OCI-LY1 (cell line): ENCODE results near the gene GARIN5A.

Experiments used
- H2AFZ ChIP-seq: fragments of 200-600 bp; sonication (generic), shearing (Covaris generic); 2 replicates; pipeline ENCODE4 v1.6.0; 2014; ENCODE audit warnings: antibody characterized with exemption, mild to moderate bottlenecking, low read length
- H3F3A ChIP-seq: fragments of 200-600 bp; sonication (generic), shearing (Covaris generic); 2 replicates; pipeline ENCODE4 v1.6.0; 2014; ENCODE audit warnings: mild to moderate bottlenecking, antibody characterized with exemption, low read length, moderate library complexity; ENCODE audit not compliant: insufficient read depth
- H3K27ac ChIP-seq: fragments of 200-600 bp; sonication (generic); 2 replicates; pipeline ENCODE4 v1.5.1; 2014; ENCODE audit warnings: low read length, mixed run types, mild to moderate bottlenecking, low read depth; ENCODE audit not compliant: poor library complexity, severe bottlenecking
- H3K27me3 ChIP-seq: fragments of 200-600 bp; sonication (generic); 2 replicates; pipeline ENCODE4 v1.6.0; 2014; ENCODE audit warnings: antibody characterized with exemption, mild to moderate bottlenecking, low read length, moderate library complexity; ENCODE audit not compliant: insufficient read depth
- H3K36me3 ChIP-seq: fragments of 200-600 bp; sonication (generic); 2 replicates; pipeline ENCODE4 v1.6.1; 2014; ENCODE audit warnings: mild to moderate bottlenecking, antibody characterized with exemption, low read length, moderate library complexity, mixed read lengths; ENCODE audit not compliant: insufficient read depth
- H3K4me1 ChIP-seq: fragments of 200-600 bp; sonication (generic); 2 replicates; pipeline ENCODE4 v1.5.1; 2014; ENCODE audit warnings: mild to moderate bottlenecking, low read length, moderate library complexity; ENCODE audit not compliant: insufficient read depth, severe bottlenecking
- H3K4me2 ChIP-seq: fragments of 200-600 bp; sonication (generic), shearing (Covaris generic); 2 replicates; pipeline ENCODE4 v1.6.1; 2014; ENCODE audit warnings: low read length
- H3K4me3 ChIP-seq: fragments of 200-600 bp; sonication (generic); 2 replicates; pipeline ENCODE4 v1.5.1; 2014; ENCODE audit warnings: low read length, low read depth, mild to moderate bottlenecking, mixed read lengths; ENCODE audit not compliant: poor library complexity, severe bottlenecking
- H3K79me2 ChIP-seq: fragments of 200-600 bp; shearing (Covaris generic); 2 replicates; pipeline ENCODE4 v1.6.1; 2016; ENCODE audit warnings: mixed run types, low read length, mixed read lengths; ENCODE audit not compliant: insufficient read depth
- H3K9ac ChIP-seq: fragments of 200-600 bp; sonication (generic), shearing (Covaris generic); 2 replicates; pipeline ENCODE4 v1.6.1; 2014; ENCODE audit warnings: mild to moderate bottlenecking, low read length, mixed read lengths
- H3K9me2 ChIP-seq: fragments of 200-600 bp; sonication (generic), shearing (Covaris generic); 2 replicates; pipeline ENCODE4 v1.6.1; 2014; ENCODE audit warnings: low read depth, mild to moderate bottlenecking, low read length, mixed read lengths
- H3K9me3 ChIP-seq: fragments of 200-600 bp; shearing (Covaris generic); 2 replicates; pipeline ENCODE4 v1.6.1; 2014; ENCODE audit warnings: low read length, mixed read lengths
- H4K20me1 ChIP-seq: fragments of 200-600 bp; sonication (generic), shearing (Covaris generic); 2 replicates; pipeline ENCODE4 v1.6.0; 2016; ENCODE audit warnings: mild to moderate bottlenecking, low read length; ENCODE audit not compliant: insufficient read depth
- EZH2 ChIP-seq: fragments of 200-600 bp; sonication (generic), shearing (Covaris generic); IDR thresholded peaks from 2 replicates; pipeline ENCODE4 v1.8.0; 2017; ENCODE audit warnings: borderline replicate concordance, mixed run types, mild to moderate bottlenecking, antibody characterized with exemption, low read length, moderate library complexity, mixed read lengths
- TF ChIP-seq, protein P1 (sequence below): fragments of 200-600 bp; sonication (generic), shearing (Covaris generic); IDR thresholded peaks from 2 replicates; pipeline ENCODE4 v1.5.1; 2017; ENCODE audit warnings: mild to moderate bottlenecking, antibody characterized with exemption, low read length, moderate library complexity, mixed read lengths

GARIN5A gene

DNA sequence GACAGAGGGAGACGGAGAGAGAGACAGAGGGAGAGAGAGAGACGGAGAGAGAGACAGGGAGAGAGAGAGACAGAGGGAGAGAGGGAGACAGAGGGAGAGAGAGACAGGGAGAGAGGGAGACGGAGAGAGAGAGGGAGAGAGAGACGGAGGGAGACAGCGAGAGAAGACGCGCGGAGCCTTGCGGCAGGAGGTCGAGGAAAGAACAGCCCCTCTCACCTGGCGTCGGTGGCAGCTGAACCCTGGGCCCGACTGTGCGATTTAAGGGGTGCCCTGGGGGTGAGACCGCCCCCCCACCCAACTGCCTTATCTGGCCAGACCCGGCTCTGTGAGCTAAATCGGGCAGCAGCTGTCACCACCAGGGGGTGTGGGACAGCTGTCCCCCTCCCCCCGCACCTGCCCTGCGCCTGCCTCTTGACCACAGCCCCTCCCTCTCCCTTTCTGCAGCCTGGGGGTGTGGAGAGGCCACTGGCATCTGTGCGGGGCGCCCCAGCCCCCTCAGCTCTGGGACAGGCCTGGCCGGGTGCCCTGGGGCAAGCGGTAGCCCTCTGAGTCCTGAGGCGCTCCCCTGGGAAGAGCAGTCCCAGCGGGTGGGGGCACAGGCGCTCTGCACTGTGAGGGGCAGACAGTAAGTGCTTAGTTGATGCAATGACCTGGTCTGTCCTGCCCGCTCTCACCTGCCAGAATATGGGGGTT, 23.6 kb upstream of the GARIN5A start:
- no peaks in the 10 kb centered on the region for H4K20me1 ChIP-seq
- TF ChIP-seq, protein P1, sequence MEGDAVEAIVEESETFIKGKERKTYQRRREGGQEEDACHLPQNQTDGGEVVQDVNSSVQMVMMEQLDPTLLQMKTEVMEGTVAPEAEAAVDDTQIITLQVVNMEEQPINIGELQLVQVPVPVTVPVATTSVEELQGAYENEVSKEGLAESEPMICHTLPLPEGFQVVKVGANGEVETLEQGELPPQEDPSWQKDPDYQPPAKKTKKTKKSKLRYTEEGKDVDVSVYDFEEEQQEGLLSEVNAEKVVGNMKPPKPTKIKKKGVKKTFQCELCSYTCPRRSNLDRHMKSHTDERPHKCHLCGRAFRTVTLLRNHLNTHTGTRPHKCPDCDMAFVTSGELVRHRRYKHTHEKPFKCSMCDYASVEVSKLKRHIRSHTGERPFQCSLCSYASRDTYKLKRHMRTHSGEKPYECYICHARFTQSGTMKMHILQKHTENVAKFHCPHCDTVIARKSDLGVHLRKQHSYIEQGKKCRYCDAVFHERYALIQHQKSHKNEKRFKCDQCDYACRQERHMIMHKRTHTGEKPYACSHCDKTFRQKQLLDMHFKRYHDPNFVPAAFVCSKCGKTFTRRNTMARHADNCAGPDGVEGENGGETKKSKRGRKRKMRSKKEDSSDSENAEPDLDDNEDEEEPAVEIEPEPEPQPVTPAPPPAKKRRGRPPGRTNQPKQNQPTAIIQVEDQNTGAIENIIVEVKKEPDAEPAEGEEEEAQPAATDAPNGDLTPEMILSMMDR: no peak
- TF ChIP-seq EZH2: no peak
- no peaks in the 10 kb centered on the region for H3K4me1 ChIP-seq
- no peak overlapping the region for H3K4me3 ChIP-seq
- H3K27me3 ChIP-seq: no peaks in the 10 kb centered on the region; the same call in 1 of the 2 replicates
- no peak overlapping the region for H3K4me2 ChIP-seq
- no peaks in the 10 kb centered on the region for H3K9me2 ChIP-seq
- no peaks in the 10 kb centered on the region for H3K9me3 ChIP-seq
- no peak overlapping the region for H3K9ac ChIP-seq
- no peaks in the 10 kb centered on the region for H3K36me3 ChIP-seq
- no peak overlapping the region for H2AFZ ChIP-seq
- no peak overlapping the region for H3K27ac ChIP-seq
- no peaks in the 10 kb centered on the region for H3K79me2 ChIP-seq
- no peaks in the 10 kb centered on the region for H3F3A ChIP-seq

DNA sequence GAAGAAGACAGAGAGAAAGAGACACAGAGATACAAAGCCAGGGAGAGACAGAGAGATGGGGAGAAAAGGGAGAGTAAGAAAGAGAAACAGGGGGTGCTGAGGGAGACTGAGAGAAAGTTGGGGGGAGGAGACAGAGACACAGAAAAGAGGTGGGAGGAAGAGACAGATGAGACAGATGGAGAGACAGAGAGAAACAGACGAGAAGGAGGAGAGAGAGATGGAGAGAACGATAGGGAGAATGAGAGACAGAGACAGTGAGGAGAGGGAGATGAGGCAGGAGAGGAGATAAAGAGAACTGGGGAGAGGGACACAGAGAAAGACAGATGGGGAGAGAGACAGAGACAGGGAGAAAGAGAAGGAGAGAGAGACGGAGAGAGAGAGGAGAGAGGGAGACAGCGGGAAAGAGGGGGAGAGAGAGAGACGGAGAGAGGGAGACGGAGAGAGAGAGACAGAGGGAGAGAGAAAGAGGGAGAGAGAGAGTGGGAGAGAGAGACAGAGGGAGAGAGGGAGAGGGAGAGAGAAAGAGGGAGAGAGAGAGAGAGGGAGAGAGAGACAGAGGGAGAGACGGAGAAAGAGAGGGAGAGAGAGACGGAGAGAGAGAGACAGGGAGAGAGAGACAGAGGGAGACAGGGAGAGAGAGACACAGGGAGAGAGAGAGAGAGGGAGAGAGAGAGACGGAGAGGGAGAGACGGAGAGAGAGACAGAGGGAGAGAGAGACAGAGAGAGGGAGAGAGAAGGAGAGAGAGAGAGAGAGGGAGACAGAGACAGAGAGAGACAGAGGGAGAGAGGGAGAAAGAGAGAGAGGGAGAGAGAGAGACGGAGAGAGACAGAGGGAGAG, 21.8 kb upstream of the GARIN5A start:
- Histone ChIP-seq H3K27ac (no peak overlapping the region), H3F3A (no peaks in the 10 kb centered on the region), H3K4me1 (no peaks in the 10 kb centered on the region), H2AFZ (no peak overlapping the region), H3K9me2 (no peaks in the 10 kb centered on the region), H3K4me2 (no peak overlapping the region), H3K36me3 (no peaks in the 10 kb centered on the region), H3K27me3 (no peaks in the 10 kb centered on the region; the same call in 1 of the 2 replicates), H4K20me1 (no peaks in the 10 kb centered on the region), H3K4me3 (no peak overlapping the region), H3K9me3 (no peaks in the 10 kb centered on the region), H3K9ac (no peak overlapping the region), H3K79me2 (no peaks in the 10 kb centered on the region)
- TF ChIP-seq, protein P1: no peak
- no peak for TF ChIP-seq EZH2

DNA sequence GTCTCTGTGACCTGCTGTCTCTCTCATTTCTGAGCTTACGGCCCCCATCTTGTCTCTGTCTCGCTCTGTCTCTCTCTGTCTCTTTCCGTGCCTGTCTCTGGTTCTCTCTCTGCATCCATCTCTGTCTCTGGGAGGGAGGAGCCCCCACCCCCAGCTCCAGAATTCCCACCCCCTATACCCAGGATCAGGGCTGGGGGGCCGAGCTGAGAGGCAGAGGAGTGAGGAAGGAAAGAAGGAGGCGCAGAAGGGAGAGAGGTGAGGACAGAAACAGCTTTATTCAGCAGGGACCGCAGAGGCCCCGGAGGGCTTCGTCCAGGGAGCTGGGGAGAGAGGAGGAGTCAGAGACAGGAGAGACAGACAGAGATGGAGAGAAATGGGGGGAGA, 20.4 kb upstream of the GARIN5A start:
- no peak for TF ChIP-seq EZH2
- TF ChIP-seq, protein P1: no peak
- no peaks in the 10 kb centered on the region; the same call in 1 of the 2 replicates for H3K27me3 ChIP-seq

More for the DNA sequence above, 20.4 kb upstream of the GARIN5A start:
- Histone ChIP-seq H3K79me2 (no peaks in the 10 kb centered on the region), H3K9me3 (no peaks in the 10 kb centered on the region), H3K27ac (no peak overlapping the region), H3K4me1 (no peaks in the 10 kb centered on the region), H3F3A (no peaks in the 10 kb centered on the region), H2AFZ (no peak overlapping the region), H3K9ac (no peak overlapping the region), H3K4me2 (no peak overlapping the region), H4K20me1 (no peaks in the 10 kb centered on the region), H3K9me2 (no peaks in the 10 kb centered on the region), H3K4me3 (no peak overlapping the region), H3K36me3 (no peaks in the 10 kb centered on the region)
